ENCODE measurements around the gene MIPOL1. TPM values are rescaled to one million over a fixed set of nuclear protein-coding genes. Genes with fewer than 3 reads are reported as not detected.

The MIPOL1 gene
- total and polyA plus RNA-seq, 5 donors from 2014 or later, result not detected

GRCh38 chr14:37601865-37602264, 404.1 kb downstream of the MIPOL1 start:
- H3K4me3 ChIP-seq (ENCODE audit: low read depth, low read length), result no peak overlapping the region
- ATAC-seq (ENCODE audit: low read depth in 2 of 2), result no peak
- H3K4me1 Mint-ChIP-seq, result peaks cover 0 to 20% (median under 1%) of the 10 kb centered on the region in 4 donors
- no peak overlapping the region for H3K27ac ChIP-seq (ENCODE audit: insufficient read depth, low read length, poor library complexity, severe bottlenecking)
- DNase-seq, result no peak
- peaks cover 0 to 4% of the 10 kb centered on the region in 2 experiments for H3K9me3 ChIP-seq (ENCODE audit: control insufficient read depth in 2 of 2, low read length in 2 of 2)
- H3K9me3 Mint-ChIP-seq, result peaks cover 0 to 9% (median 0%) of the 10 kb centered on the region in 7 donors
- H3K36me3 Mint-ChIP-seq, result no peaks in the 10 kb centered on the region
- H3K4me1 ChIP-seq (ENCODE audit: control insufficient read depth, insufficient read depth, low read length, poor library complexity, severe bottlenecking), result peaks cover 5% of the 10 kb centered on the region
- peaks cover 30% of the 10 kb centered on the region for H3K27me3 ChIP-seq (ENCODE audit: control insufficient read depth, insufficient read depth, low read length)
- no peak overlapping the region for H3K4me3 Mint-ChIP-seq
- H3K36me3 ChIP-seq (ENCODE audit: control insufficient read depth, insufficient read depth, low read length), result no peaks in the 10 kb centered on the region
- H3K27me3 Mint-ChIP-seq, result peaks cover 63% of the 10 kb centered on the region
- H3K27ac Mint-ChIP-seq, result no peak overlapping the region

Other genes starting within 250 kb of the MIPOL1 start
- gene SLC25A21, start 25.3 kb upstream of the MIPOL1 start, total RNA-seq, result not detected
- not detected for gene SLC25A21, start 25.3 kb upstream of the MIPOL1 start, polyA plus RNA-seq